HG03457 (cell line): ENCODE measurements around the gene SLC16A5.

Experiments
- ATAC-seq: cut with Tn5 transposase; IDR thresholded peaks from one replicate; pipeline ENCODE4 v1.9.1; 2021; ENCODE audit warnings: moderate number of reproducible peaks; ENCODE audit not compliant: unreplicated experiment

Gene SLC16A5

DNA sequence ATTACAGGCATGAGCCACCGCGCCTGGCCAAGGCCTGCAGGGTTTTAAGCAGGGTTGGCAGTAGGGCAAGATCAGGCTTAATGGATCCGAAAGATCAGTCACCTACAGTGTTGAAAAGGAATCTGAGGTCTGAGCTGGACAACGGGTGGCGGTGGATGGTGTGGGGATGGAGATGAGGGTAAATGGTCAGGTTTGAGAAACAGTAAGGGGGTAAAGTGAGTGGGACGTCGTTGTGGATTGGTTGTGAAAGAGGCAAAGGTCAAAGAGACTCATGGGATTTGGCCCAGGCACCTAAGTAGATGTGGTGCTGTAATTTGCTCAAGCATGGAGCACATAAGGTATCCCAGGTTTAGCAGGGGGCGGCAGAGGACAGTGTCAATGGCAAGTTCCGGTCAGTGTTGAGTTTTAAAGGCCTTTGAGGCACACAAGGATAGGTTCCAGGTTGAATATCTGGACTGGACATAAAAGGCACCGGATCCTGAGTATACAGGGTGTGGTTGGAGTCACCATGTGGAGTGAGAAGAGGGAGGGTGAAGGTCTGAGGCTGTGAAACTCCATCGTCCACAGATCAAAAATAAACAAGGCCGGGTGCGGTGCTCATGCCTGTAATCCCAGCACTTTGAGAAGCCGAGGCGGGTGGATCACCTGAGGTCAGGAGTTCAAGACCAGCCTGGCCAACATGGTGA is 1.1 kb upstream of the SLC16A5 start:
- no peak for ATAC-seq

DNA sequence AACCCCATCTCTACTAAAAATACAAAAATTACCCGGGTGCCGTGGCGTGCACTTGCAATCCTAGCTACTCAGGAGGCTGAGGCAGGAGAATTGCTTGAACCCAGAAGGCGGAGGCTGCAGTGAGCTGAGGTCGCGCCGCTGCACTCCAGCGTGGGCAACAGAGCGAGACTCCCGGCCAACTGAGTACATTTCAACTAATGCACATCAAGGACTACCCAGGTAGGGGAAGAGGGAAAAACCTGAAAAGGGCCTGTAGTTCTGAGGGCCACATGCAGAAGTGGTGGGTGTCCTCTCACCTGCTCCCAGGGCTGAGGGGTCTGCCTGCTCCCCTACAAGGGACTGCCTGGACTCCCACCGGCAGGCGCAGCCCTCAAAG is 584 bp upstream of the SLC16A5 start:
- ATAC-seq: no peak

DNA sequence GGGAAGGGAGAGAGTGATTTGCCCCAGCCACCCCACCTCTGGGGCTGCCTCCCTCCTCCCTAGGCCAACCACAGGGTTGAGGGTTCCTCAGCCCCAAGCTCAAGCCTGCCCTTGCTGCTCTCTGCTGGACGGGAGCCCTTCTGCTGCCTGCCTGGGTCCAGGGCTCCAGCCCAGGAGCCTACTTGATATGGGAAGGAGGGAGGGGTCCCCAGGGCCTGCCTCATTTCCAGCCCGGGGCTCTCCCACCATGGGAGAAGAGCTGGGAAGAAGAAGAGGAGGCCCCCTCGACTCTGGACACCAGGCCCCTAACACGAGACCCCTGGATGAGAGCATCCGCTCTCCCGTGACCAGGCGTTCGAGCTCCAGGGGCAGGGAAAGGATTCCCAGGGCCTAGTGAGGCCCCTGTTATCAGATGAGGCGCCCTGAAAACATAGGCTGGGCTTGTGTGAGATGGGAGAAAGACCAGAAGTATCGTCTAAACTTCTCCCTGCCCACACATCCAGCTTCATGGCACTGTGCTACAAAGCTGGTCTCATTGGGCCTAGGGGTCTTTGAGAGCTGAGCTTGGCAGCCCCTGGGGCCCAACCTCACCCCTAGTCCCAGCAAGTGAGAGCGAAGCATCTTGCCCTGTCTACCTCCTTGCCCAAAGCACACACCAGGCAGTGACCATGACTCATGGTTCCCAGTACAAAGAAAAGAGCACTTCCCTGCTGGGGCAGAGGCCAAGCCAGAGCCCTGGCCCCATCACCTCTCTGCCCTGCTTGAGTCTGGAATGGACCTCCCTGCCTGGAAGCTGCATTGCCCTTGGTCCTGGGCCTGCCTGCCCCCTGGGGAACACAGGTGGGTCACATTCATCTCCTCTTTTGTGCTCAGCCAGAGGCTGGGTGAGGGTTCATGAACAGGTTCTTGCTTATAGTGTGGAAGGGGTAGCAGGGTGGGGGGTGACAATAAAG is 987 bp downstream of the SLC16A5 start:
- no peak for ATAC-seq

DNA sequence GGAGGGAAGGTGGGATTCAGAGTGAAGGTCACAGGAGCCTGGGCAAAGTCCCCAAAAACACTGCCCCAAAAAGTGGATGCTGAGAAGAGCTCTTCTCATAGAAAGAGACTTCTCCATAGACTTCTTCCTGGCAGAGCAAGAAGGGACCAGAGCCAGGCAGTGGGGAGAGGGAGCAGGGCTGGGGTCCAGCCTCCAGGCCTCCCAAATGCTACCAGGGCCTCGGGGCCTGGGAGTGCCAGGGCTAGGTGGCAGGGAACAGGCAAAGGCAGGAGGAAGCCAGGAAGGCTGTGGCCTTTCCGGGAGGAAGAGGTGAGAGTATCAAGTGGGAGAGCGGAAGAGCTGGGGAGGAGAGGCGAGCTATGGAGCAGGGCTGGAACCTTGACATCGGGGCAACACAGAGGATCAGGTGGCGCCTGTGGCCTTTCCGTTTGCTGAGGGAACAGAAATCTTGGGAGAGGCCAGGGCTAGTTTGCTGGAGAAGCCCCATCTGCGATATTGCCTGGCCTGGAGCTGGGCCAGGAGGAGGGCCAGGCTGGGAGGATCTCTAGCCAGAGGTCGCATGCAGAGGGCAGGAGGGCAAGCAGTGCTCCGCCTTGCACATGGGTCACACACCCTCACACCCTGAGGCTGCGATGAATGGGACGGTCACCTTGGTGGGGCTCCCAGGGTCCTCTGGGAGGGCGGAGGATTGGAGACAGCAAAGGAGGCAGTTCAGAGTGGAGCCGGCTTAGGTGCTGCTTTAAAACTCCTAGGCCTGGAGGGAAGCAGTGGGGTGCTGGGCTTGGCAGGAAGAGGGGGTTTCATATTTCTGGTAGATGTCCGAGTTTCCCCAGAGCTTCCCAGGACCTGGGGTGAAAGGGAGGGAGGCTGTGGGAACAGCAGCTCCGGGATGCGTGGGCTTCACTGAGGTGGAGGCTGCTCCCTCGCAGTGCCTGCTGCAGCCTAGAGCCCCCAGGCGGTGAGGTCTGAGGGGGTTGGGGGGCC is 3.4 kb downstream of the SLC16A5 start:
- no peak for ATAC-seq

DNA sequence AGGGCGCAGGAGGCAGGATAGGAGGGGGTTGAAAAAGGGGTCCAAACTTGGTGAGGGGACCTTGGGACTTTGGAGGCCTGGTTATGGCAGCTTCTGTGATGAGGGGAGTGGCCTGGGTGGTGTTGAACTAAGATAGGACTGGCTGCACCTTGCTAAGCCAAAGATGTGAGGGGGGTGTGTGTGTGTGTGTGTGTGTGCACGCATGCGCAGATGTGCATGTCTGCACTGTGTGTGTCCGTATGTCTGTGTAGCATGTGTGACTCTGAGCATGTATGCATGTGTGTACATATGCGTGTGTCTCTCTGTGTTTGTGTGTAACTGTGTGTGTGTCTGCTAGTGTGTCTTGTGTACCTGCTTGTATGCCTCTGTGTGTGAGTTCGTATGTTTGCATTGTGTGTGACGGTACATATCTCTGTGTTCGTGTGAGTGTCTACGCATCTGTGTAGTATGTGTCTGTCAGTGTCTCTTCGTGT is 4.1 kb downstream of the SLC16A5 start:
- ATAC-seq: no peak

DNA sequence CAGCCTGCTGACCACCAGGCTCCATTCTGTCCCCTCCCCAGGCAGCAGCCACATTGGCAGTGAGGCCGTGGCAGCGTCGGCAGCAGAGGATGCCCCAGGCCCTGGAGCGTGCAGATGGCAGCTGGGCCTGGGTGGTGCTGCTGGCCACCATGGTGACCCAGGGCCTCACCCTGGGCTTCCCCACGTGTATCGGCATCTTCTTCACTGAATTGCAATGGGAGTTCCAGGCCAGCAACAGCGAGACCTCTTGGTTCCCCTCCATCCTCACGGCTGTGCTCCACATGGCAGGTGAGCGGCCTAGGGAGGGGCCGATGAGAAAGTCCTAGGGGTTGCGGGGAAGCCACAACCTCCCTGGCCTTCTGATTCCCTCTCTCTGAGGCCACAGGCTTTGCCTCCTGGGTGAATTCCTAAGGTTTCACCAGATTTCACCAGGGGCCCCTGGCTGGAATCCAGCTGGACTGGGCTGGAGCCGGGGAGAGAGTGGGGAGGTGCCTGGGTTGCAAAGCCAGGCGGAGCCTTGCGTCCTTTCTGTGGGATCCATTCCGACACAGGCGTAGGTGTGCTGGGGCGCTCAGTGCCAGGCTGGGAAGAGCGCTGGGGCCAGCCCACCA is 5.9 kb downstream of the SLC16A5 start:
- no peak for ATAC-seq

DNA sequence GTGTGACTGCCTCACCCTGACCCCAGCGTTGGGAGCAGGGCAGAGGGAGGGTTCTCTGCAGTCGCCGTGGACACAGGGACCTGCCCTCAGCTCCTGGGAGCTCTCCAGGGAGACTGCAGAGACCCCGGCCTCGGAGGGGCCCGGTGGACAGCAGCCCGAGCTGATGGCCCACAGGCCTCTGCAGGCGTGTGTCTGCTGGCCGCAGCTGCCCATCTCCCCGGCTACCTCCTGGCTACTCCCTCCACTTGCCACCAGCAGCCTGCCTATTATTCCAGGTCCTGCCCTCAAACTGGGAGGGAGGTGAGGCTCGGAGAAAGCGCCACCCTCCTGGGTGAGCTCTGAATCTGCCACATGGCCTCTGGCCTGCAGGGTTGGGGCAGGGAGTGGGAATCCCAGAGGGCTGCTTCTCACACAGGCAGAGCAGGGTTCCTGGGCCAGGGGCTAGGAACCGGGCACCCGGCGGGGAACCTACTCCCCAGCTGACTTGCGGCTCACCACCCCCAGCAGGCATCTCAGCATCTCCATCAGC is 7.2 kb downstream of the SLC16A5 start:
- no peak for ATAC-seq

DNA sequence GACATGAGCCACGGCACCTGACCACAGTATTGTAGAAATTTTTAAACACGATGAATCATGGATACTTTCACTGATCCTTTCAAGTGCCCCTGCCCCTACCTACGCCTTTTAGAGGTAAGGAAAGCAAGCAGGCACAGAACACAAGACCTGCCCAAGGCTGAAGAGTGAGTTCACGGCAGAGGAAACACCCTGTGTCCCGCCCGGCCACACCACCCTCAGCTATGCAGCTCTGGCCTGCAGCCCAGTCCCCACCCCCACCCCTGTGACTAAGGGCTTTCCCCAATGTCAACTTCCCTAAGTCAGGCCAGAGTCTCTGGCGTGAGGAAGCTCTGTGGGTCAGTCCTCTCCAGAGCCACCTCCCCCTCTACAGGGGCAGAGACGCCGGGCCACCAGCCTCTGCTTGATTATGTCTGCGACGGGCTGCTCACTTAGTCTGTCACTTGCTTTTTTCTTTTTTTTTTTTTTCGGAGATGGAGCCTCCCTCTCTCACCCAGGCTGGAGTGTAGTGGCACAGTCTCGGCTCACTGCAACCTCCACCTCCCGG is 8.4 kb downstream of the SLC16A5 start:
- no peak for ATAC-seq

DNA sequence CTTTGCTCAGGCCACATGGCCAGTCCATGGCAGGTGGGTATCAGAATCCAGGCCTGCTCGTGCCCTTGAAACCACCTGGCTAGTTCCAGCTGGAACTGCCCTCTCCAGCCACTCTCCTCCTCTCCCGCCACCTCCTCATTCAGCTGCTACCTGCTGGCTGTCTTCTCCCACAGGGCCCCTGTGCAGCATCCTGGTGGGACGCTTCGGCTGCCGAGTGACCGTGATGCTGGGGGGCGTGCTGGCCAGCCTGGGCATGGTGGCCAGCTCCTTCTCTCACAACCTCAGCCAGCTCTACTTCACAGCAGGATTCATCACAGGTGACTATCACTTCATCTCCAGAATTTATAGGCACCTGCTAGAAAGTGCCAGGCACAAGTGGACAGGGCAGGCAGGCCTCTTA is 10.1 kb downstream of the SLC16A5 start:
- ATAC-seq: no peak

DNA sequence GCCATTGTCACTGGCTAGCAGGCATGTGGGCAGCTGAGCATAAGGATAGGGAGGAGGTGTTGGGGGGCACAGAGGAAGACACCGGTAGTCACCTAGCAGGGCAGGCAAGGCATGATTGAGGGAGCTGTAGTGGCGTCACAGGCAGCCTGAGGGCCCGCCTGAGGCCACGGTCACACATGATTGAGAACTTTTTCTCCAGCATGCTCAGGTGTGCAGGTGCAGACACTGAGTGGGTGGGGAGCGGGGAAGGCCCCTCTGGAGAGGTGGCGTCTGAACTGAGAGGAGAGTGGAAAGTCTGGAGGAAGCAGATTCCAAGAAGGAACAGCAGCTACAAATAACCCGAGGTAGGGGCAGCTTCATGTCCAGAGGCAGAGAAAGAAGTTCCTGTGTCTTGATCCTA is 11.1 kb downstream of the SLC16A5 start:
- no peak for ATAC-seq

DNA sequence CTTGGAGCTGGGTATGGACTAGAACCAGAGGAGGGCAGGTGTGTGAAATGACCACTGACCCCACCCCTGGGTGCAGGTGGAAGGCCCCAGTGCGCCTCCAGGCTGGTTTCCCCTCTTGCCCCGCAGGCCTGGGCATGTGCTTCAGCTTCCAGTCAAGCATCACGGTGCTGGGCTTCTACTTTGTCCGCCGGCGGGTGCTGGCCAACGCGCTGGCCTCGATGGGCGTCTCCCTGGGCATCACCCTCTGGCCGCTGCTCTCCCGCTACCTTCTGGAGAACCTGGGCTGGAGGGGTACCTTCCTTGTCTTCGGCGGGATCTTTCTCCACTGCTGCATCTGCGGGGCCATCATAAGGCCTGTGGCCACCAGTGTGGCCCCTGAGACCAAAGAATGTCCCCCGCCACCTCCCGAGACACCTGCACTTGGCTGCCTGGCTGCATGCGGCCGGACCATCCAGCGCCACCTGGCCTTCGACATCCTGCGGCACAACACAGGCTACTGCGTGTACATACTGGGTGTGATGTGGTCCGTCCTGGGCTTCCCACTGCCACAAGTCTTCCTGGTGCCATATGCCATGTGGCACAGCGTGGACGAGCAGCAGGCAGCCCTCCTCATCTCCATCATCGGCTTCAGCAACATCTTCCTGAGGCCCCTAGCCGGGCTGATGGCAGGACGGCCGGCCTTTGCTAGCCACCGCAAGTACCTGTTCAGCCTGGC is 12.3 kb downstream of the SLC16A5 start:
- ATAC-seq: no peak

DNA sequence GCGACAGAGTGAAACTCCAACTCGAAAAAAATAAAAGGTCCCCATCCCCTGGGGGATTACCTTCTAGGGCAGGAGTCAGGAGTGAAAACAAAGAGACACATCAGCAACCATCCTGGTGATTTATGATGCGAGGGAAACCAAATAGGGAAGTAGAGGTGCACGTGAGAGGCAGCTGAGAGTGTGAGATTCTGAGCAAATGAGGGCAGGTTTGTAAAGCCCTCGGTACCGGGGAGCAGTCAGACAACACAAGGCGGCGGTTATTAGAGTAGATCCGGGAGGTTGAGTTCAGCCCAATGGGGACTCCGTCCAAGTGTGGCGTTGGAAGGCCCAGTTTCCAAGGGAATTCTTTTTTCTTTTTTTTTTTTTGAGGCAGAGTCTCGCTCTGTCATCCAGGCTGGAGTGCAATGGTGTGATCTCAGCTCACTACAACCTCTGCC is 14.6 kb downstream of the SLC16A5 start:
- no peak for ATAC-seq

DNA sequence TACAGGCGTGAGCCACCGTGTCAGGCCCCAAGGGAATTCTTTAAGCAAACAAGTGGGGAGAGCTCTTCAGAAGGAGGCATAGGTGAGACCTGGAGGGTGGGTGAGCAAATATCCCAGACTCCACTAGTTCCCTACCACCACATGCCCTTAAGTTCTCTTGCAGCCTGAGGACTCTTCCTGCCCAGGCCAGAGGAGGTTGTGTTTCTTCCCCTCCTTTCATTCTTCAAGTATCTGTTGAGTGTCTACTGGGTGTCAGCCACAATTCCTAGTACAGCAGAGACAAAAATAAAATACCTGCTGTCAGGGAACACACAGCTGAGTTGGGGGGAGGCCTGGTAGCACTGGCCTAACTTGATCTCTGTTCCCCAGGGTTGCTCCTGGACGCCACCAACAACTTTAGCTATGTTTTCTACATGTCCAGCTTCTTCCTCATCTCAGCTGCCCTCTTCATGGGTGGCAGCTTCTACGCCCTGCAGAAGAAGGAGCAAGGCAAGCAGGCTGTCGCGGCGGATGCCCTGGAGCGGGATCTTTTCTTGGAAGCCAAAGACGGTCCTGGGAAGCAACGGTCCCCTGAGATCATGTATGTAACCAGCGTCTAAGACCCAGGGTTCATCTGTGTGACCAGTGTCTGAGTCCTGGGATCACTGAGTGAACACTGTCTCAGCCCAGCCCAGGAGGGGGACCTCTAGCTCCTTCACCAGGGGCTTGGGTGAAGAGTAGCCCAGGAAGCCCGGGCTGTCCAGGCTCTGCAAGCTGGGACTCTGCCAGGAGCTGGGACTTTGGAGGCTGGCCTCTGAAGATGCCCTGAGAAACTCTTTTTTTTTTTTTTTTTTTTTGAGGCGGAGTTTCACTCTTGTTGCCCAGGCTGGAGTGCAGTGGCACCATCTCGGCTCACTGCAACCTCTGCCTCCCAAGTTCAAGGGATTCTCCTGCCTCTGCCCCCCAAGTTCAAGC is 16.1 kb downstream of the SLC16A5 start:
- ATAC-seq: no peak

DNA sequence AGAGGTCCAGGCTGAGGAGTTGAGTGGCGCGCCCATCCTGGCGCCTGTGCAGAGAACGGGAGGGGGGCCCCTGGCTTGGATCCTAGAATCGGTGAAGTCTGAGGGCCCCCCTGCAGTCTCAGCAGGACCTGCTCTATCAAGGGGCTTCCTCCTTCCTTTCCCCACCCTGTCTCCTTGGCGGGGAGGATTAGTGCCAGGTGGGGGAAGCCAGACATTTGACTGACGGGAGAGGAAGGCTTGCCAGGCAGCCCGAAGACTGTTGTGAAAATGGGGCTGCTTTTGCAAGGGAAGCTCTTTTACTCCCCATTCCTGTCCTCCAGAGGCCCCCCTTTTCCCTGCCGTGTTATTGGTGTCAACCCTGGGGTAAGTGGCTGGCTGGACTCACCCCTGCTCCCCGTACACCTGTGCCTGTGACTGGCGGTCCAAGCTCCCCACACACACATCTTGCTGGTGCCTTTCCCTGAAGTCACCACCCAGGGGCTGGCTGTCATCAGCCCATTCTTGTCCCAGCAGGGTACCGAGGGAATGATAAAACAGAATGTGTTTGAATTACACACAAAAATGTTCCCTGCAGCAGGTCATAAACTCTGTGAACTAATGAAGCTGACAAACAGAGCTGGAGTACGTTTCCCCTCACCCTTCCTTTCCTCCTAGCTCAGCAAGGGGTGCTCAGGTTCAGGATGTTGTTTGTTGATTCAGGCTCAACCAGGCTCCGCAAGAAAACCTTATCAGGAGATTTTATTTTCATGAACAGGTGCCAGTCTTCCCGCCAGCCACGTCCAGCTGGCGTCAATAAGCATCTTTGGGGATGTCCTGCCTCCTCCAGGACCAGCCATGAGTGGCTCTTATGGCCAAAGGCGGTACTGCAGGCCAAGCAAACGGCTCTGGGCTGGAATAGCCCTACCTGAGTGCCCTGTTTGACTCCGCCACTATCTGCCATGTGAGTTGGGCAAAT is 17.6 kb downstream of the SLC16A5 start:
- ATAC-seq: no peak

DNA sequence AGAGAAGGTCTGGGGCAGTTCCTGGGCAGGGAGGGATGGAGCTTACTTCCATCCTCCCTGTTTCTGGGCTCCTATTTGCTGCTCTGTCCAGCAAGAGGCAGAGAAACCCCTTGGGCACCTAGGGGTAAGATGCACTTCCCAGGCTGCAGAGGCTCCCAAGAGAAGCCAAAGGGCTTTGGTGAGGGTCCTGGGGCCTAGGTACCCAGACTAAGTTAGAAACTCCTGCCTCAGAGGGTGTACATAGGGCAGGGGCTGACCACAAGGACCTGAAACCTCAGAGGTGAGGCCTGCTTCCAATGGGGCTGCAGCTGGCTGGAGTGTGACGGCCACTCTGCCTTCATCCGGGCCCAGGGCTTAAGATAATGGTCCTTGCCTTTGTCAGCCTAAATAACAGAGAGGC is 20.4 kb downstream of the SLC16A5 start:
- no peak for ATAC-seq

DNA sequence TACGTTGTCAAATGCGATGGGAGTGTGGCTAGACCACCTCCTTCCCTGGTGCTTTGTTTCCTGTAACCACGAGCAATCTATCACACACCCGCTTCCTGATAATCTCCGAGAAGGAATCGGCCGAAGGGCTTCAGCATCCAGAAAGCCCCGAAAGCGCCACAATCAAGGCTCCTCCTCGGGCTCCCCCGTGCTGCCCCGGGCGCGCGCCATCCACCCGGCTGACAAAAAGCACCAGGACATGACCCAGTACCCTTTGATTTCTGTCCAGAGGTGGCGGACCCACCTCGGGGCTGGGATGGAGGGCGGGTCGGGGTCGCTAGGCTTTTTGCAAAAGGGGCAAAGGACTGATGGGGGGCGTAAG is 21.3 kb downstream of the SLC16A5 start:
- ATAC-seq: no peak
